PFSK-1 (cell line): Measurements from ENCODE around the gene IFI35.

Experiments
- FOXP2 ChIP-seq: optimal IDR thresholded peaks from 2 replicates; pipeline ENCODE3; 2011; ENCODE audit warnings: borderline replicate concordance, control low read depth, inconsistent platforms; ENCODE audit not compliant: insufficient read depth; ENCODE audit errors: extremely low read length, extremely low read depth
- POLR2AphosphoS5 ChIP-seq: IDR thresholded peaks from 2 replicates; pipeline ENCODE4 v1.6.1; 2012; ENCODE audit warnings: low read depth, mild to moderate bottlenecking, control low read depth, low read length, moderate library complexity
- REST ChIP-seq, 2 experiments: IDR thresholded peaks; 2 replicates each; pipeline versions ENCODE4 v1.6.1 to v1.8.0; 2011 to 2012; ENCODE audit warnings: low read depth in 2 of 2, low read length in 2 of 2, control low read depth in 1 of 2, inconsistent platforms in 1 of 2, mild to moderate bottlenecking in 1 of 2, moderate library complexity in 1 of 2; ENCODE audit not compliant: insufficient read depth in 1 of 2
- SIN3A ChIP-seq: IDR thresholded peaks from 2 replicates; pipeline ENCODE4 v1.6.1; 2012; ENCODE audit warnings: mild to moderate bottlenecking, low read length, moderate library complexity, borderline replicate concordance; ENCODE audit not compliant: insufficient read depth
- TAF1 ChIP-seq: IDR thresholded peaks from 2 replicates; pipeline ENCODE4 v1.6.1; 2012; ENCODE audit warnings: low read length, control low read depth, borderline replicate concordance; ENCODE audit not compliant: insufficient read depth

IFI35 gene

GRCh38 chr17:43026595-43026994, 20.0 kb downstream of the IFI35 start:
- TF ChIP-seq FOXP2 = no peak
- no peak for TF ChIP-seq TAF1
- TF ChIP-seq POLR2AphosphoS5 = no peak
- TF ChIP-seq REST (IDR thresholded peaks at IDR 0.05; ENCODE audit: insufficient read depth in 1 of 2, low read depth in 2 of 2, low read length in 2 of 2) = no peak
- no peak for TF ChIP-seq SIN3A

GRCh38 chr17:43027091-43028032, 20.8 kb downstream of the IFI35 start:
- no peak for TF ChIP-seq FOXP2
- no peak for TF ChIP-seq TAF1
- no peak for TF ChIP-seq SIN3A
- no peak for TF ChIP-seq REST (IDR thresholded peaks at IDR 0.05; ENCODE audit: insufficient read depth in 1 of 2, low read depth in 2 of 2, low read length in 2 of 2)
- no peak for TF ChIP-seq POLR2AphosphoS5

GRCh38 chr17:43028221-43028861, 21.8 kb downstream of the IFI35 start:
- no peak for TF ChIP-seq POLR2AphosphoS5
- TF ChIP-seq TAF1 = no peak
- no peak for TF ChIP-seq REST (IDR thresholded peaks at IDR 0.05; ENCODE audit: insufficient read depth in 1 of 2, low read depth in 2 of 2, low read length in 2 of 2)
- TF ChIP-seq FOXP2 = no peak
- TF ChIP-seq SIN3A = no peak

- TF ChIP-seq SIN3A = no peak
- TF ChIP-seq POLR2AphosphoS5 = no peak
Measured at GRCh38 chr17:43030137-43030767, 23.7 kb downstream of the IFI35 start.

GRCh38 chr17:43031666-43032065, 25.1 kb downstream of the IFI35 start:
- TF ChIP-seq REST (IDR thresholded peaks at IDR 0.05; ENCODE audit: insufficient read depth in 1 of 2, low read depth in 2 of 2, low read length in 2 of 2) = no peak
